Fibroblast of pulmonary artery (primary cell): ENCODE data around the gene RPH3AL.

Experiments used
- DNase-seq: peaks from one replicate; pipeline ENCODE4 v3.0.0-alpha.2; 2010; ENCODE audit warnings: low read depth
- H3K4me3 ChIP-seq: replicated peaks from 2 replicates; pipeline ENCODE4 v1.5.1; 2011; ENCODE audit warnings: low read depth, mild to moderate bottlenecking, control low read depth, low read length, moderate library complexity
- CTCF ChIP-seq: IDR thresholded peaks from 2 replicates; pipeline ENCODE4 v1.5.1; 2011; ENCODE audit warnings: mild to moderate bottlenecking, control low read depth, low read length, inconsistent platforms; ENCODE audit errors: missing control alignments

The RPH3AL gene

GRCh38 chr17:333626-334396 lies 18.8 kb downstream of the RPH3AL start:
- TF ChIP-seq CTCF: no peak
- DNase-seq: no peak
- H3K4me3 ChIP-seq: no peak overlapping the region

GRCh38 chr17:332558-333322 lies 19.9 kb downstream of the RPH3AL start:
- H3K4me3 ChIP-seq: no peak overlapping the region
- DNase-seq: peak; percentile 20
- TF ChIP-seq CTCF: no peak

- no peak overlapping the region for H3K4me3 ChIP-seq
- no peak for DNase-seq
- TF ChIP-seq CTCF: no peak
Measured at GRCh38 chr17:332023-332422, 20.6 kb downstream of the RPH3AL start.

GRCh38 chr17:330993-331701 lies 21.5 kb downstream of the RPH3AL start:
- TF ChIP-seq CTCF: no peak
- no peak for DNase-seq
- H3K4me3 ChIP-seq: no peak overlapping the region

- DNase-seq: no peak
- no peak overlapping the region for H3K4me3 ChIP-seq
- TF ChIP-seq CTCF: no peak
Measured at GRCh38 chr17:329784-330420, 22.7 kb downstream of the RPH3AL start.

GRCh38 chr17:327971-328370 lies 24.6 kb downstream of the RPH3AL start:
- no peak for DNase-seq
- H3K4me3 ChIP-seq: no peak overlapping the region
- no peak for TF ChIP-seq CTCF
